ENCODE results near the gene FZR1.
A peak's percentile ranks its signal among the peaks of the same experiment; 100 is the strongest.

FZR1 gene

GRCh38 chr19:3505598-3506383, at the start of gene FZR1:
Gene FZR1, plus strand, starts transcription at chr19:3506311. Its CDS starts 16,679 bp downstream, at chr19:3522990.
- in situ Hi-C loops (cut with HindIII; ENCODE audit: low pct_unique_long_range_greater_than_20kb, low sequenced_read_pairs) = no loop called here
- no peak for TF ChIP-seq JUND (IDR thresholded peaks at IDR 0.05; ENCODE audit: low read depth)
- DNase-seq (ENCODE audit: low read depth in 1 of 2, low spot score in 1 of 2) = peak; percentile 92 to 98

GRCh38 chr19:3456925-3457527, 49.1 kb upstream of the FZR1 start:
- in situ Hi-C loops (cut with HindIII; ENCODE audit: low pct_unique_long_range_greater_than_20kb, low sequenced_read_pairs) = no loop called here

GRCh38 chr19:3457528-3458228, 48.4 kb upstream of the FZR1 start:
- in situ Hi-C loops (cut with HindIII; ENCODE audit: low pct_unique_long_range_greater_than_20kb, low sequenced_read_pairs) = no loop called here
- TF ChIP-seq JUND (IDR thresholded peaks at IDR 0.05; ENCODE audit: low read depth) = no peak
- no peak for DNase-seq (ENCODE audit: low read depth in 1 of 2, low spot score in 1 of 2)

More at GRCh38 chr19:3456925-3457527, 49.1 kb upstream of the FZR1 start:
- DNase-seq (ENCODE audit: low read depth in 1 of 2, low spot score in 1 of 2) = no peak
- no peak for TF ChIP-seq JUND (IDR thresholded peaks at IDR 0.05; ENCODE audit: low read depth)

GRCh38 chr19:3458229-3459088, 47.7 kb upstream of the FZR1 start:
- no peak for TF ChIP-seq JUND (IDR thresholded peaks at IDR 0.05; ENCODE audit: low read depth)
- DNase-seq (ENCODE audit: low read depth in 1 of 2, low spot score in 1 of 2) = no peak
- in situ Hi-C loops (cut with HindIII; ENCODE audit: low pct_unique_long_range_greater_than_20kb, low sequenced_read_pairs) = no loop called here

DNA sequence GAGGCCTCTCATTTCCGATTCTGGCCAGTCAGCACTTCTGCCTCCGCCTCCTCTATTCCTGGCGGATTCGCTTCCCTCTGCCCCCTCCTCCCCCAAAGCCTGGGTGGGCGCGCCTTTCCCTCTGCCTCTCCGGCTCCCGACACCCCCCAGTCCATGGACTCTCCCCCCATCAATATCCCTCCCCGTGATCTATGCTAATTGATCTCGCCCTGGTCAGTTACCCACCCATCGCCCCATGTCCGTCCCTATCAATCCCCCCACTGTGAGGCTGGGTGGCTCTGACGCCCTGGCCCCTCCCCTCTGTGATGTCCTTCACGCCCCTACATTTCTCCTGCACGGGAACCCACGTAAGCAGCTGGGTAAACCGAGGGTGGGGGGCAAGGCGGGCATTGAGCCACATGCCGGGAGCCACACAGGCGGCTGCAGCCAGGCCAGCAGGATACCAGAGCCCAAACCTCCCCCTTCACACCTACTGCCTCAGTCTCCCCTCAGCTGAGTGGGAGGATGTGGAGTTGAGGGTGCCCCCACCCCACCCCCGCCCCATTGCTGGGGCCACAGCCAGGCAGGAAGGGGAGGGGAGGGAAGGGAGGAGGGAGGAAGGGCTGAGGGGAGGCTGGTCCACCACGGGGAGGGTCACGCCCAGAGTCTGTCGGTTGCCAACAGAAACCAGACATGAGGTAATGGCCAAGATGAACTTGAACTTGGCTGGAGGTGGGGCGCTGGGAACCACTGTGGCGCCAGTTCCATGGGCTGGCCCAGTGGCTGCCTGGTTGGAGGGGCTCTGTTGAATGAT, 46.8 kb upstream of the FZR1 start:
- peak in 1 of 2 experiments; percentile 26 for DNase-seq (ENCODE audit: low read depth in 1 of 2, low spot score in 1 of 2)
- TF ChIP-seq JUND (IDR thresholded peaks at IDR 0.05; ENCODE audit: low read depth) = no peak
- in situ Hi-C loops (cut with HindIII; ENCODE audit: low pct_unique_long_range_greater_than_20kb, low sequenced_read_pairs) = no loop called here

DNA sequence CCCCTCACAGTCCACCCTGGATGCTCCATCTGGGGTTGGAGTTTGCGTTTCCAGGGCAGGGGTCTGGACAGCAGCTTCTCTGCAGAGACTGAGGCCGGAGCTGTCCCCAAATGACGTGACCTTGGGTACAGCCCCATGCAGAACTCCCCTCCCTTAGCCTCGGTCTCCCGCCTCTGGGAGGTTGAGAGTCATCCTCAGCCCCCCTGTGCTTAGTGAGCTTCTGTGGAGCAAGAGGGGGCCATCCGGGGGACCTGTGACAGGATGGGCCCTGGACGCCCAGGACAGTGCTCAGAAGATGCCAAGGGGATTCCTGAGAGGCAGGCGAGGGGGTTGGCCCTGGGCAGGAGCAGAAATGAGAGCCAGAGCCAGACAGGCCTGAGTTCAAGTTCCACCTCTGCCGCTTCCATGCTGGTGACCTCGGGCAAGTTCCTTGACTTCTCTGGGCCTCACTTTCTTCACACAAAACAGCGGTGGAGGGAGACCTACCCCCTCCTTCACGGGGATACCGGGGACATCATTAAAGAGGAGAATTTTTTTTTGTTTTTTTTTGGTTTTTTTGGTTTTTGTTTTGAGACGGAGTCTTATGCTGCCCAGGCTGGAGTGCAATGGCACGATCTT, 46.0 kb upstream of the FZR1 start:
- no peak for TF ChIP-seq JUND (IDR thresholded peaks at IDR 0.05; ENCODE audit: low read depth)
- no peak for DNase-seq (ENCODE audit: low read depth in 1 of 2, low spot score in 1 of 2)
- in situ Hi-C loops (cut with HindIII; ENCODE audit: low pct_unique_long_range_greater_than_20kb, low sequenced_read_pairs) = no loop called here

GRCh38 chr19:3462991-3463713, 43.0 kb upstream of the FZR1 start:
- no peak for DNase-seq (ENCODE audit: low read depth in 1 of 2, low spot score in 1 of 2)
- in situ Hi-C loops (cut with HindIII; ENCODE audit: low pct_unique_long_range_greater_than_20kb, low sequenced_read_pairs) = no loop called here
- TF ChIP-seq JUND (IDR thresholded peaks at IDR 0.05; ENCODE audit: low read depth) = no peak

GRCh38 chr19:3463714-3464586, 42.2 kb upstream of the FZR1 start:
- no peak for TF ChIP-seq JUND (IDR thresholded peaks at IDR 0.05; ENCODE audit: low read depth)
- in situ Hi-C loops (cut with HindIII; ENCODE audit: low pct_unique_long_range_greater_than_20kb, low sequenced_read_pairs) = no loop called here
- no peak for DNase-seq (ENCODE audit: low read depth in 1 of 2, low spot score in 1 of 2)

DNA sequence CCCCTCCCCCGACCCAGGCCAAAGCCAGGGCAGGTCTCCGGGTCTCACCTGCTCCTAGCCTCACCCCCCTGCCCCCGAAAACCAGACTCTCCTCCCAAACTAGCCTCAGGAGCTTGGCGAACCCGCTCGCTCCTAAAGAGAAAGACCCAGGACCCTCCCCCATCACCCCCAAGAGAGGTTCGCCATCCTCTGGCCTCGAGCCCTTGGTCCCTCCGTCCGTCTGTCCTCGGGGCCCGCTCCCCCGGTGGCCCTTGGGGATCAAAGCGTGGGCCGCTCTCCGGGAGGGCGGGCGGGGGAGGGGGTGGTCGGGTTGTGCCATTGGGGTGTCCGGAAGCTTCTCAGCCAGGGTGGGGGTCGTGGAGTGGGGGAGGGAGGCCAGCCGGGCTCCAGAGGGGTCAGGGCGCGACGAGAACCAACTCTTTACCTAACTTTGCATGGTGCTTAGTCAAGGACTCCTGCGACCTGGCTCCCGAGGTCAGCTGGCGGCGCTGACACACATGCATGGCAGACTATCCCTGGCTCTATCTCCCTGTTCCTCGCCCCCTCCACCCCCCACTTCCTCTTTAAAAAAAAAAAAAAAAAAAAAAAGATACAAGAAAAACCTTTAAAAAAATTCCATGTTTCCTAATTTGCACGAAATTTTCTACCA, 41.4 kb upstream of the FZR1 start:
- no peak for DNase-seq (ENCODE audit: low read depth in 1 of 2, low spot score in 1 of 2)
- TF ChIP-seq JUND (IDR thresholded peaks at IDR 0.05; ENCODE audit: low read depth) = no peak
- in situ Hi-C loops (cut with HindIII; ENCODE audit: low pct_unique_long_range_greater_than_20kb, low sequenced_read_pairs) = no loop called here
